HepG2 (cell line): ENCODE results near the gene TOR4A. TPM values are rescaled to one million over a fixed set of nuclear protein-coding genes. Genes with fewer than 3 reads are reported as not detected.

Source experiments
- ARNT ChIP-seq: fragments of 450-650 bp; IDR thresholded peaks from 2 replicates; pipeline ENCODE4 v1.6.1; 2017
- BRD4 ChIP-seq: sonication (generic); formaldehyde crosslinking; IDR thresholded peaks from 2 replicates; pipeline ENCODE4 v1.4.0; 2020; ENCODE audit warnings: missing genetic modification reagents
- EZH2 ChIP-seq: conservative IDR thresholded peaks from 2 replicates; pipeline ENCODE4 v1.6.1; 2012; ENCODE audit warnings: mild to moderate bottlenecking, low read depth, low read length, moderate library complexity
- FOXP1 ChIP-seq, 2 experiments: fragments of 450-650 bp in 1 of 2; IDR thresholded peaks; 2 replicates each; pipeline ENCODE4 v1.6.1; 2017 to 2018; ENCODE audit warnings: antibody characterized with exemption in 1 of 2
- GZF1 ChIP-seq: sonication (generic); formaldehyde crosslinking; IDR thresholded peaks from 2 replicates; pipeline ENCODE4 v1.5.1; 2020; ENCODE audit warnings: mild to moderate bottlenecking, missing genetic modification reagents
- HNRNPLL ChIP-seq: fragments of 200-400 bp; formaldehyde crosslinking; IDR thresholded peaks from 2 replicates; pipeline ENCODE4 v1.6.1; 2017; ENCODE audit warnings: mild to moderate bottlenecking, low read depth, low read length; ENCODE audit not compliant: poor library complexity, severe bottlenecking
- HOXA7 ChIP-seq: sonication (generic); formaldehyde crosslinking; IDR thresholded peaks from 2 replicates; pipeline ENCODE4 v1.8.1; 2022; ENCODE audit warnings: mild to moderate bottlenecking, missing genetic modification reagents, moderate library complexity
- IKZF5 ChIP-seq: IDR thresholded peaks from 2 replicates; pipeline ENCODE4 v1.6.1; 2018; ENCODE audit warnings: missing genetic modification reagents, mild to moderate bottlenecking, missing compliant biosample characterization
- JARID2 ChIP-seq: sonication (generic); formaldehyde crosslinking; IDR thresholded peaks from 2 replicates; pipeline ENCODE4 v1.8.1; 2023; ENCODE audit warnings: missing genetic modification reagents, inconsistent platforms; ENCODE audit not compliant: insufficient replicate concordance
- MXD3 ChIP-seq: IDR thresholded peaks from 2 replicates; pipeline ENCODE4 v1.6.1; 2016; ENCODE audit warnings: mild to moderate bottlenecking, missing biosample characterization, missing genetic modification reagents
- PHF5A ChIP-seq: IDR thresholded peaks from one replicate; pipeline ENCODE4 v1.6.1; 2018; ENCODE audit warnings: low read depth, missing genetic modification reagents; ENCODE audit not compliant: unreplicated experiment
- RARA ChIP-seq: IDR thresholded peaks from 2 replicates; pipeline ENCODE4 v1.6.1; 2016; ENCODE audit warnings: missing genetic modification reagents, missing compliant biosample characterization
- RFXANK ChIP-seq: IDR thresholded peaks from 2 replicates; pipeline ENCODE4 v1.6.1; 2016
- SETDB1 ChIP-seq: sonication (generic); formaldehyde crosslinking; IDR thresholded peaks from 2 replicates; pipeline ENCODE4 v1.5.1; 2020; ENCODE audit warnings: missing genetic modification reagents, mild to moderate bottlenecking, borderline replicate concordance
- SKIL ChIP-seq: sonication (generic); formaldehyde crosslinking; IDR thresholded peaks from 2 replicates; pipeline ENCODE4 v1.8.0; 2022; ENCODE audit warnings: missing genetic modification reagents, mild to moderate bottlenecking, moderate library complexity, borderline replicate concordance
- SNAPC2 ChIP-seq: sonication (generic); formaldehyde crosslinking; IDR thresholded peaks from 2 replicates; pipeline ENCODE4 v1.8.1; 2022; ENCODE audit warnings: mild to moderate bottlenecking, missing genetic modification reagents
- SPEN ChIP-seq: sonication (generic); formaldehyde crosslinking; IDR thresholded peaks from 2 replicates; pipeline ENCODE4 v1.5.1; 2020; ENCODE audit warnings: low read depth, mild to moderate bottlenecking, missing genetic modification reagents
- THAP8 ChIP-seq: sonication (generic); formaldehyde crosslinking; IDR thresholded peaks from 2 replicates; pipeline ENCODE4 v1.5.1; 2020; ENCODE audit warnings: missing genetic modification reagents, mild to moderate bottlenecking, borderline replicate concordance
- ZFP1 ChIP-seq: IDR thresholded peaks from 2 replicates; pipeline ENCODE4 v1.6.1; 2016
- ZNF556 ChIP-seq: sonication (generic); formaldehyde crosslinking; IDR thresholded peaks from 2 replicates; pipeline ENCODE4 v1.4.0; 2020; ENCODE audit warnings: mild to moderate bottlenecking, missing genetic modification reagents, borderline replicate concordance
- ZNF562 ChIP-seq: sonication (generic); formaldehyde crosslinking; IDR thresholded peaks from 2 replicates; pipeline ENCODE4 v1.8.0; 2022; ENCODE audit warnings: missing genetic modification reagents, borderline replicate concordance
- ZSCAN21 ChIP-seq: sonication (generic); formaldehyde crosslinking; IDR thresholded peaks from 2 replicates; pipeline ENCODE4 v1.8.0; 2022; ENCODE audit warnings: mild to moderate bottlenecking, missing genetic modification reagents, moderate library complexity, borderline replicate concordance
- polyA plus RNA-seq, 8 experiments: library from polyadenylated mRNA; depleted of rRNA in 3 of 8; stranded (reverse) in 7 of 8; unstranded in 1 of 8; fragments of >200 nt; fragmentation: Illumina TruSeq in 4 of 8; extraction: Trizol in 4 of 8; gene quantifications; 2 replicates each; pipeline versions ENCODE4 v1.2.1 to v1.2.3, GENCODE V29; 2011 to 2016; ENCODE audit warnings: low read depth in 4 of 8, missing spikeins in 1 of 8, mixed read lengths in 1 of 8; ENCODE audit not compliant: insufficient read depth in 1 of 8
- total RNA-seq, 5 experiments: library from RNA; depleted of rRNA; stranded (reverse); fragments of >200 nt; fragmentation: Illumina TruSeq; extraction: Trizol; gene quantifications; 2 replicates each; pipeline ENCODE4 v1.2.3, GENCODE V29; 2016; ENCODE audit warnings: low read depth in 1 of 5
- TF ChIP-seq, protein P1 (sequence below): sonication (generic); formaldehyde crosslinking; IDR thresholded peaks from 2 replicates; pipeline ENCODE4 v1.5.1; 2020; ENCODE audit warnings: missing genetic modification reagents, mild to moderate bottlenecking, borderline replicate concordance

Gene TOR4A
- total and polyA plus RNA-seq, 2 of the 13 experiments (the other 11 are each of a cell fraction or from before 2014, with no cell fraction given) = 11.1 to 14.2 TPM

GRCh38 chr9:137240841-137241489 is 36.6 kb upstream of the TOR4A start, which contains the start of gene TUBB4B (continued):
- no peak; the same call in 1 of the 2 replicates for TF ChIP-seq THAP8 (CRISPR knock-in tag)
- TF ChIP-seq JARID2 (CRISPR knock-in tag) = peak; percentile 31
- TF ChIP-seq HOXA7 (CRISPR knock-in tag) = no peak
- no peak for TF ChIP-seq PHF5A
- no peak for TF ChIP-seq ARNT
- TF ChIP-seq FOXP1 (IDR thresholded peaks at IDR 0.05) = no peak
- no peak for TF ChIP-seq FOXP1 (CRISPR knock-in tag; IDR thresholded peaks at IDR 0.05)
- TF ChIP-seq SPEN (CRISPR knock-in tag) = no peak; the same call in 1 of the 2 replicates
- no peak for TF ChIP-seq ZNF562 (CRISPR knock-in tag)
- TF ChIP-seq HNRNPLL = peak; percentile 41
- TF ChIP-seq GZF1 (CRISPR knock-in tag) = 0 out of 2 replicates have a peak, but pooled peaks have one; percentile 43
- TF ChIP-seq EZH2 = no peak
- TF ChIP-seq SNAPC2 = no peak
- 0 out of 2 replicates have a peak, but pooled peaks have one; percentile 26 for TF ChIP-seq MXD3
- TF ChIP-seq, protein P1, sequence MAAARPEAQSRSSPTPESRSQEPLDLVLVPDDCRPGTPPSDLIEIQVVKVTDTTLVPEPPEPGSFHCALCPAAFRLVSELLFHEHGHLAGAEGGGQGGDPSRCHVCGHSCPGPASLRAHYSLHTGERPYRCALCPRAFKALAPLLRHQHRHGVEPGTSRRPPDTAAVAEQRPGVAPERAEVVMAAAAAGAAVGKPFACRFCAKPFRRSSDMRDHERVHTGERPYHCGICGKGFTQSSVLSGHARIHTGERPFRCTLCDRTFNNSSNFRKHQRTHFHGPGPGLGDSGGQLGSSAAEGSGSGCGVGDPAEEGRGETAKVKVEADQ (CRISPR knock-in tag) = no peak; the same call in 1 of the 2 replicates
- TF ChIP-seq ZNF556 (CRISPR knock-in tag) = no peak
- peak; percentile 76 for TF ChIP-seq BRD4 (CRISPR knock-in tag)
- TF ChIP-seq RFXANK (CRISPR knock-in tag) = no peak
- 0 out of 2 replicates have a peak, but pooled peaks have one; percentile 29 for TF ChIP-seq ZSCAN21 (CRISPR knock-in tag)
- TF ChIP-seq RARA (CRISPR knock-in tag) = peak; percentile 49; the same call in 1 of the 2 replicates
- TF ChIP-seq ZFP1 = no peak
- peak; percentile 57 for TF ChIP-seq IKZF5
- no peak for TF ChIP-seq SKIL
- TF ChIP-seq SETDB1 = no peak
